ENCODE data around the gene WNK1.
"Not testable (repeated sequence)": the region's sequence is repeated elsewhere in the genome, so short reads cannot be mapped to it uniquely, and the experiment has no call there.

WNK1 gene

GRCh38 chr12:916712-917445, 164.5 kb downstream of the WNK1 start:
- Histone ChIP-seq H3K9me3 (ENCODE audit: control insufficient read depth in 2 of 2, low read length in 2 of 2) (no peaks in the 10 kb centered on the region), H3K4me3 (ENCODE audit: low read length in 2 of 2) (no peak overlapping the region), H3K4me1 (ENCODE audit: control insufficient read depth in 2 of 2, insufficient read depth in 2 of 2, low read length in 2 of 2) (no peaks in the 10 kb centered on the region), H3K27ac (ENCODE audit: low read depth in 2 of 2, low read length in 2 of 2) (no peak overlapping the region), H3K36me3 (ENCODE audit: control insufficient read depth in 2 of 2, insufficient read depth in 2 of 2, low read length in 2 of 2) (peaks cover 50 to 54% of the 10 kb centered on the region in 2 donors), H3K27me3 (ENCODE audit: control insufficient read depth in 2 of 2, insufficient read depth in 2 of 2, low read length in 2 of 2) (no peaks in the 10 kb centered on the region), H3K9ac (ENCODE audit: low read depth in 1 of 2, low read length in 2 of 2) (no peak overlapping the region)

DNA sequence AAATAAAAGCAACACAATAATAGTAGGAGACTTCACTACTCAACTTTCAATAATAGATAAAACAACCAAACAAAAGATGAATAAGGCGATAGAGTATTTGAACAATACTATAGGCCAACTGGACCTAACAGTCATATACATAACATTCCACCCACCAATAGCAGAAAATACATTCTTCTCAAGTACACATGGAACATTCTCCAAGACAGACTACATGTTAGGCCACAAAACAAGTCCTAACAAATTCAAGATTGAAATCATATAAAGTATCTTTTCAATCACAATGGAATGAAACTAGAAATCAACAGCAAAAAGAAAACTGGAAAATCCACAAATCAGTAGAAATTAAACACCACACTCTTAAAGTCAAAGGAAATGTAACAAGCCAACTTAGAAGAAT, 168.3 kb downstream of the WNK1 start:
- Histone ChIP-seq H3K4me3 (ENCODE audit: low read length in 2 of 2) (no peak overlapping the region), H3K4me1 (ENCODE audit: control insufficient read depth in 2 of 2, insufficient read depth in 2 of 2, low read length in 2 of 2) (no peaks in the 10 kb centered on the region), H3K27me3 (ENCODE audit: control insufficient read depth in 2 of 2, insufficient read depth in 2 of 2, low read length in 2 of 2) (no peaks in the 10 kb centered on the region), H3K9ac (ENCODE audit: low read depth in 1 of 2, low read length in 2 of 2) (no peak overlapping the region), H3K27ac (ENCODE audit: low read depth in 2 of 2, low read length in 2 of 2) (no peak overlapping the region), H3K36me3 (ENCODE audit: control insufficient read depth in 2 of 2, insufficient read depth in 2 of 2, low read length in 2 of 2) (peaks cover 32 to 33% of the 10 kb centered on the region in 2 donors), H3K9me3 (ENCODE audit: control insufficient read depth in 2 of 2, low read length in 2 of 2) (no peaks in the 10 kb centered on the region)

DNA sequence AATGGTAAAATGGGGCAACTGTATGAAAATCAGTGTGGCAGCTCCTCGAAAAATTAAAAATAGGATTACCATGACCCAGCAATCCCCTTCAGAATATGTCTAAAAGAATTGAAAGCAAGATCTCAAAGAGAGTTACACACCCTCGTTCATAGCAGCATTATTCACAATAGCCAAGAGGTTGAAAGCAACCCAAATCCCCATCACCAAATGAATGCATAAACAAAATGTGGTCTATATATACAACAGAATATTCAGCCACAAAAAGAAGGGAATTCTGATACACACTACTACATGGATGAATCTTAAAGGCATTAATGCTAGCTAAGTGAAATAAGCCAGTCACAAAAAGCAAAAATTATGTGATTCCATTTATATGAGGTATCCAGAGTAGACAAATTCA, 169.9 kb downstream of the WNK1 start:
- H3K9me3 ChIP-seq (ENCODE audit: control insufficient read depth in 2 of 2, low read length in 2 of 2), result no peaks in the 10 kb centered on the region
- H3K4me3 ChIP-seq (ENCODE audit: low read length in 2 of 2), result no peak overlapping the region
- H3K27me3 ChIP-seq (ENCODE audit: control insufficient read depth in 2 of 2, insufficient read depth in 2 of 2, low read length in 2 of 2), result no peaks in the 10 kb centered on the region
- no peak overlapping the region for H3K9ac ChIP-seq (ENCODE audit: low read depth in 1 of 2, low read length in 2 of 2)
- H3K27ac ChIP-seq (ENCODE audit: low read depth in 2 of 2, low read length in 2 of 2), result no peak overlapping the region
- no peaks in the 10 kb centered on the region for H3K4me1 ChIP-seq (ENCODE audit: control insufficient read depth in 2 of 2, insufficient read depth in 2 of 2, low read length in 2 of 2)
- H3K36me3 ChIP-seq (ENCODE audit: control insufficient read depth in 2 of 2, insufficient read depth in 2 of 2, low read length in 2 of 2), result peaks cover 31% of the 10 kb centered on the region in 2 donors

DNA sequence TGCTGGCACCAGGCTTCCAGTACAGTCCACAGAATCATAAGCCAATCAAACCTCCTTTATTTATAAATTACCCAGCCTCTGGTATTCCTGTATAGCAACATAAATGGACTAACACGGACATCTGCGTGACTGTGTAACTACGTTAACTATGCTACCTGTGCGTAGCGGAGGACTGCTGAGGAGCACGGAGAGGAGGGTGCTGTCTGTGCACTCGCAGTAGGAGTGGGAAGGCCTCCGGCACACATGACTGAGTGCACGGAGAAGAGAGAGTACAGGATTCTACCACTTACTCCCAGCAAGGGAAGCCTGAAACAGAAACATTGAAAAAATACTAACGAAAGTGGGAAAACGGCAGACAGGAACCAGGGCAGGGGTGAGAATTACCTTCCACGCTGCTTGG, 174.3 kb downstream of the WNK1 start:
- H3K9ac ChIP-seq (ENCODE audit: low read depth in 1 of 2, low read length in 2 of 2), result no peak overlapping the region
- H3K36me3 ChIP-seq (ENCODE audit: control insufficient read depth in 2 of 2, insufficient read depth in 2 of 2, low read length in 2 of 2), result peaks cover 39 to 44% of the 10 kb centered on the region in 2 donors
- H3K4me3 ChIP-seq (ENCODE audit: low read length in 2 of 2), result no peak overlapping the region
- H3K27ac ChIP-seq (ENCODE audit: low read depth in 2 of 2, low read length in 2 of 2), result no peak overlapping the region
- no peaks in the 10 kb centered on the region for H3K27me3 ChIP-seq (ENCODE audit: control insufficient read depth in 2 of 2, insufficient read depth in 2 of 2, low read length in 2 of 2)
- H3K4me1 ChIP-seq (ENCODE audit: control insufficient read depth in 2 of 2, insufficient read depth in 2 of 2, low read length in 2 of 2), result no peaks in the 10 kb centered on the region
- no peaks in the 10 kb centered on the region for H3K9me3 ChIP-seq (ENCODE audit: control insufficient read depth in 2 of 2, low read length in 2 of 2)

DNA sequence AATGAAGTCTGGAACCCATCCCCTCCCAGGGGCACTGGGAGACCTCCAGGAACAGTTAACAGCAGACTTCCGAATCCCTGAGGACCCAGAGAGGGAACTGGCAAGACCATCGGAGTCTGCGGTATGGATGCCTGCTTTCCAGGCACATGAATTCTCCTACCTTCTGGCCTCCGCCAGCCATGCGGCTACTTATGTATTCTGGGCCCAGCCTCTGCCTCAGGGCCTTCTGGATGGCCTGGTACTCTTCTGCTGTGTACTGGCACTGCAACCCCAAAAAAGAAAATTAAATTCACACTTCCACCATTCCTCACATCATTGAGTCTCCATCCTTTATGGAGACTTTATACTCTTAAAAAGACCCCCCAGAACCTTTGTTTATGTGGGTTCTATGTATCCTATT, 178.7 kb downstream of the WNK1 start:
- H3K27me3 ChIP-seq (ENCODE audit: control insufficient read depth in 2 of 2, insufficient read depth in 2 of 2, low read length in 2 of 2), result no peaks in the 10 kb centered on the region
- H3K36me3 ChIP-seq (ENCODE audit: control insufficient read depth in 2 of 2, insufficient read depth in 2 of 2, low read length in 2 of 2), result peaks cover 36% of the 10 kb centered on the region in 2 donors
- no peaks in the 10 kb centered on the region for H3K4me1 ChIP-seq (ENCODE audit: control insufficient read depth in 2 of 2, insufficient read depth in 2 of 2, low read length in 2 of 2)
- no peaks in the 10 kb centered on the region for H3K9me3 ChIP-seq (ENCODE audit: control insufficient read depth in 2 of 2, low read length in 2 of 2)
- H3K27ac ChIP-seq (ENCODE audit: low read depth in 2 of 2, low read length in 2 of 2), result no peak overlapping the region
- no peak overlapping the region for H3K9ac ChIP-seq (ENCODE audit: low read depth in 1 of 2, low read length in 2 of 2)
- H3K4me3 ChIP-seq (ENCODE audit: low read length in 2 of 2), result no peak overlapping the region

DNA sequence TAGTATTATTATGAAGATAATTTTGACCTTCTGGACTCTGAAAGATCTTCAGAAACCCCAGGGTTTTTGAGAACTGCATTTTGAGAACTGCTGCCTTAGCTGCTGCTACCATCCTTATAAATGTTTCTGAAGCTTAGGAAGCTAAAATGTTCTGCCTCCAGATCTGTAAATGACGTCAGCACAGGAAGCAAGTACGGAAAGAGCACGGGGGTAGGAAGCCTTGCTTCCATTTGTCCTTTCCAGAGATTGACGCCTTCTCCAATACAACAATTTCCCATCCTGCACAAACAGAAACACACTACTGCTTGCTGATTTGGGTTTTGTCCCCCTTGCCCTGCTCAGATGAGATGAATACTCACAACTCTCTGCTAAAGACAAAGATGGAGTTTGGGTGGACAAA, 179.2 kb downstream of the WNK1 start:
- Histone ChIP-seq H3K9me3 (ENCODE audit: control insufficient read depth in 2 of 2, low read length in 2 of 2) (no peaks in the 10 kb centered on the region), H3K27ac (ENCODE audit: low read depth in 2 of 2, low read length in 2 of 2) (no peak overlapping the region), H3K9ac (ENCODE audit: low read depth in 1 of 2, low read length in 2 of 2) (no peak overlapping the region), H3K27me3 (ENCODE audit: control insufficient read depth in 2 of 2, insufficient read depth in 2 of 2, low read length in 2 of 2) (no peaks in the 10 kb centered on the region), H3K4me3 (ENCODE audit: low read length in 2 of 2) (no peak overlapping the region), H3K36me3 (ENCODE audit: control insufficient read depth in 2 of 2, insufficient read depth in 2 of 2, low read length in 2 of 2) (peaks cover 33 to 34% of the 10 kb centered on the region in 2 donors), H3K4me1 (ENCODE audit: control insufficient read depth in 2 of 2, insufficient read depth in 2 of 2, low read length in 2 of 2) (no peaks in the 10 kb centered on the region)

DNA sequence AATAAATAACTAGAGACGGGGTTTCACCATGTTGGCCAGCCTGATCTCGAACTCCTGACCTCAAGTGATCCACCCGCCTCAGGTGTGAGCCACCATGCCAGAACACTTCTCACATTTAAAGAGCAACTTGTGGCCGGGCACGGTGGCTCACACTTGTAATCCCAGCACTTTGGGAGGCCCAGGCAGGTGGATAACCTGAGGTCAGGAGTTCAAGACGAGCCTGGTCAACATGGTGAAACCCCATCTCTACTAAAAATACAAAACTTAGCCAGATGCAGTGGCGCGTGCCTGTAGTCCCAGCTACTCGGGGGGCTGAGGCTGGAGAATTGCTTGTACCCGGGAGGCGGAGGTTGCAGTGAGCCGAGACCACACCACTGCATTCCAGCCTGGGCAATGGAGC, 183.5 kb downstream of the WNK1 start:
- H3K9me3 ChIP-seq (ENCODE audit: control insufficient read depth in 2 of 2, low read length in 2 of 2); H3K4me1 ChIP-seq (ENCODE audit: control insufficient read depth in 2 of 2, insufficient read depth in 2 of 2, low read length in 2 of 2); H3K4me3 ChIP-seq (ENCODE audit: low read length in 2 of 2); H3K9ac ChIP-seq (ENCODE audit: low read depth in 1 of 2, low read length in 2 of 2); H3K27ac ChIP-seq (ENCODE audit: low read depth in 2 of 2, low read length in 2 of 2); H3K27me3 ChIP-seq (ENCODE audit: control insufficient read depth in 2 of 2, insufficient read depth in 2 of 2, low read length in 2 of 2): not testable (repeated sequence)
- peaks cover 14 to 24% of the 10 kb centered on the region in 2 donors for H3K36me3 ChIP-seq (ENCODE audit: control insufficient read depth in 2 of 2, insufficient read depth in 2 of 2, low read length in 2 of 2)

DNA sequence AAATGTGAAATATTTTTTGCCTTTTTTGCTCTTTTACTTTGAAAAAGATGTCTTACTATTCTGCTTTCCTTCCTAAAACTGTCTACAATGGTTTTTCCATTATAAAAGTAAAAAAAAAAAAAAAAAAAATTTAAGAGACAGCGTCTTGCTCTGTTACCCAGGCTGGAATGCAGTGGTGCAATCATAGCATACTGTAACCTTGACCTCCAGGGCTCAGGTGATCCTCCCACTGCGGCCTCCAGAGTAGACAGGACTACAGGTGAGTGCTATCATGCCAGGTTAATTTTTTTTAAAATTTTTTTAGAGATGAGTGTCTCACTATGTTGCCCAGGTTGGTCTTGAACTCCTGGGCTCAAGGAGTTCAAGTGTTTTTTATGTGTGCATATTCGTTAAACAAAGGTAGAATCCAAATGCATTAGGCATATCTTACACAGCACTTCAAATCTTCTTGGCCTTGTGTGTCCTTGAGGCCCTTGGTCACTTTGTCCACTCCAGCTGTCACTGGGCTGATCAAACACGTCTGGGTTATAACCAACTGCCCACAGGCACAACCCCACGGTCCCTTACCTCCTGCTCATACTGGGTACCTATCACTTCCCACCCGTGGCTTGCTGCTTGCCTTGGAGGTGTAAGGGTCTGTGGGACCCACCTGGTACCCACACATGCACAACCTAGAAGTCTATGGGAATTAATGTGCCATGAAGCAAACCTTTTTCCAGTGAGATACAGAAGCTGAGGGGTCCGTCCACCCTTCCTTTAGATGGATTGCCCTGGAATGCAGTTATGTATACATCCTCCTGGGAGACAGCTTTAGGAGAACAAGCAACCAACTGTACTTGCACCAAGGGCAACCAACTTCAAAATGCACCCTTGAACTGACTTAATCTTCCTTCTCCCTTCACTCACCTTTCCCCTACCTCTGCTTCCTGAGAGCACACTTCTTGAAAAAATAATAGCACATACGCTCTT, 184.3 kb downstream of the WNK1 start:
- Histone ChIP-seq H3K9me3 (ENCODE audit: control insufficient read depth in 2 of 2, low read length in 2 of 2) (no peaks in the 10 kb centered on the region), H3K27ac (ENCODE audit: low read depth in 2 of 2, low read length in 2 of 2) (no peak overlapping the region), H3K4me3 (ENCODE audit: low read length in 2 of 2) (no peak overlapping the region), H3K27me3 (ENCODE audit: control insufficient read depth in 2 of 2, insufficient read depth in 2 of 2, low read length in 2 of 2) (no peaks in the 10 kb centered on the region), H3K36me3 (ENCODE audit: control insufficient read depth in 2 of 2, insufficient read depth in 2 of 2, low read length in 2 of 2) (peaks cover 8 to 18% of the 10 kb centered on the region in 2 donors), H3K4me1 (ENCODE audit: control insufficient read depth in 2 of 2, insufficient read depth in 2 of 2, low read length in 2 of 2) (no peaks in the 10 kb centered on the region), H3K9ac (ENCODE audit: low read depth in 1 of 2, low read length in 2 of 2) (no peak overlapping the region)

- no peak overlapping the region for H3K27ac ChIP-seq (ENCODE audit: low read depth in 2 of 2, low read length in 2 of 2)
- no peaks in the 10 kb centered on the region for H3K4me1 ChIP-seq (ENCODE audit: control insufficient read depth in 2 of 2, insufficient read depth in 2 of 2, low read length in 2 of 2)
- no peak overlapping the region for H3K4me3 ChIP-seq (ENCODE audit: low read length in 2 of 2)
- no peak overlapping the region for H3K9ac ChIP-seq (ENCODE audit: low read depth in 1 of 2, low read length in 2 of 2)
- H3K27me3 ChIP-seq (ENCODE audit: control insufficient read depth in 2 of 2, insufficient read depth in 2 of 2, low read length in 2 of 2), result no peaks in the 10 kb centered on the region
- no peaks in the 10 kb centered on the region for H3K9me3 ChIP-seq (ENCODE audit: control insufficient read depth in 2 of 2, low read length in 2 of 2)
- peaks cover 0 to 15% of the 10 kb centered on the region in 2 donors for H3K36me3 ChIP-seq (ENCODE audit: control insufficient read depth in 2 of 2, insufficient read depth in 2 of 2, low read length in 2 of 2)
Observed at GRCh38 chr12:938810-939209, 186.4 kb downstream of the WNK1 start.

DNA sequence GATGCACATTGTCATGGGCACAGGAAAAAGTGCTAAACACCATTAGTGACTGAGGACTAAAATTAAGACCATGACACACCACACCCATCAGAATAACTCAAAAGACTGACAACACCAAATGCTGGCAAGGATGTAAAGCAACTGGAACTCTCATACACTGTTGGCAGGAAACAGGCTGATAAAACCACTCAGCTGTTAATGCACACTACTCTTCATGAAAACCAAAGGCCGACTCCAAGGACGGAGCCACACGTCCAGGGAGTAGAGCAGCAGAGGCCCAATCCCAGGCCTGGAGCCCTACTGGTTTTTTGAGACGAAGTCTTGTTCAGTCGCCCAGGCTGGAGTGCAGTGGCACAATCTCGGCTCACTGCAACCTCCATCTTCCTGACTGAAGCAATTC, 190.7 kb downstream of the WNK1 start:
- Histone ChIP-seq H3K9me3 (ENCODE audit: control insufficient read depth in 2 of 2, low read length in 2 of 2) (no peaks in the 10 kb centered on the region), H3K4me3 (ENCODE audit: low read length in 2 of 2) (no peak overlapping the region), H3K4me1 (ENCODE audit: control insufficient read depth in 2 of 2, insufficient read depth in 2 of 2, low read length in 2 of 2) (no peaks in the 10 kb centered on the region), H3K9ac (ENCODE audit: low read depth in 1 of 2, low read length in 2 of 2) (no peak overlapping the region), H3K27ac (ENCODE audit: low read depth in 2 of 2, low read length in 2 of 2) (no peak overlapping the region), H3K36me3 (ENCODE audit: control insufficient read depth in 2 of 2, insufficient read depth in 2 of 2, low read length in 2 of 2) (peaks cover 0 to 14% of the 10 kb centered on the region in 2 donors), H3K27me3 (ENCODE audit: control insufficient read depth in 2 of 2, insufficient read depth in 2 of 2, low read length in 2 of 2) (no peaks in the 10 kb centered on the region)
